Smooth muscle cell (in vitro differentiated cells): Measurements from ENCODE around the gene PISD. TPM values are rescaled to one million over a fixed set of nuclear protein-coding genes. Genes with fewer than 3 reads are reported as not detected.
A peak's percentile ranks its signal among the peaks of the same experiment; 100 is the strongest.

ENCODE experiments used
- DNase-seq: peaks from one replicate; lab custom pipeline; 2025; ENCODE audit not compliant: unreplicated experiment; lab: John Stamatoyannopoulos, UW
- H2AFZ ChIP-seq: fragments of 200-600 bp; sonication (generic); 2 replicates; pipeline ENCODE4 v1.6.0; 2016; ENCODE audit warnings: antibody characterized with exemption, low read depth, mild to moderate bottlenecking
- H3F3A ChIP-seq: fragments of 200-600 bp; sonication (generic); 2 replicates; pipeline ENCODE4 v1.6.0; 2017; ENCODE audit warnings: antibody characterized with exemption, low read depth
- H3K27ac ChIP-seq: fragments of 200-600 bp; sonication (generic); 2 replicates; pipeline ENCODE4 v1.5.1; 2016; ENCODE audit warnings: low read depth, mild to moderate bottlenecking
- H3K27me3 ChIP-seq: fragments of 200-600 bp; sonication (generic); 2 replicates; pipeline ENCODE4 v1.6.1; 2016; ENCODE audit warnings: low read depth, mild to moderate bottlenecking
- H3K36me3 ChIP-seq: fragments of 200-600 bp; sonication (generic); 2 replicates; pipeline ENCODE4 v1.5.1; 2016; ENCODE audit warnings: low read depth
- H3K4me1 ChIP-seq: fragments of 200-600 bp; sonication (generic); 2 replicates; pipeline ENCODE4 v1.5.1; 2016; ENCODE audit warnings: low read depth
- H3K4me2 ChIP-seq: fragments of 200-600 bp; sonication (generic); 2 replicates; pipeline ENCODE4 v1.6.0; 2016; ENCODE audit warnings: mild to moderate bottlenecking
- H3K4me3 ChIP-seq: fragments of 200-600 bp; sonication (generic); 2 replicates; pipeline ENCODE4 v1.5.1; 2016; ENCODE audit warnings: mild to moderate bottlenecking
- H3K79me2 ChIP-seq: fragments of 200-600 bp; sonication (generic); 2 replicates; pipeline ENCODE4 v1.6.0; 2016; ENCODE audit warnings: low read depth, mild to moderate bottlenecking
- H3K9ac ChIP-seq: fragments of 200-600 bp; sonication (generic); 2 replicates; pipeline ENCODE4 v1.6.0; 2016; ENCODE audit warnings: low read depth
- H3K9me3 ChIP-seq: fragments of 200-600 bp; sonication (generic); replicated peaks from 2 replicates; pipeline ENCODE4 v1.5.1; 2016; ENCODE audit warnings: low read depth
- H4K20me1 ChIP-seq: fragments of 200-600 bp; sonication (generic); 2 replicates; pipeline ENCODE4 v1.6.0; 2016; ENCODE audit warnings: low read depth
- WGBS: methylation state at CpG from one replicate; pipeline ENCODE4 v1.1.7; 2016; ENCODE audit warnings: low lambda C conversion rate; 5-methylcytosine and 5-hydroxymethylcytosine counted together
- polyA plus RNA-seq: library from polyadenylated mRNA; unstranded; fragments of >200 nt; fragmentation: Nextera tagmentation; extraction: Ambion mirVana; gene quantifications from 2 replicates; pipeline ENCODE4 v1.2.1, GENCODE V29; 2016
- total RNA-seq: library from RNA; depleted of rRNA; stranded (reverse); fragments of >200 nt; gene quantifications from 2 replicates; pipeline ENCODE4 v1.2.3, GENCODE V29; 2014
- TF ChIP-seq, protein P1 (sequence below): fragments of 200-600 bp; sonication (generic); IDR thresholded peaks from 2 replicates; pipeline ENCODE4 v1.5.1; 2017; ENCODE audit warnings: borderline replicate concordance, mild to moderate bottlenecking, antibody characterized with exemption; ENCODE audit not compliant: insufficient read depth, poor library complexity, severe bottlenecking

PISD gene
- total and polyA plus RNA-seq, 2 experiments from 2014 or later, result 15.3 to 31.6 TPM

DNA sequence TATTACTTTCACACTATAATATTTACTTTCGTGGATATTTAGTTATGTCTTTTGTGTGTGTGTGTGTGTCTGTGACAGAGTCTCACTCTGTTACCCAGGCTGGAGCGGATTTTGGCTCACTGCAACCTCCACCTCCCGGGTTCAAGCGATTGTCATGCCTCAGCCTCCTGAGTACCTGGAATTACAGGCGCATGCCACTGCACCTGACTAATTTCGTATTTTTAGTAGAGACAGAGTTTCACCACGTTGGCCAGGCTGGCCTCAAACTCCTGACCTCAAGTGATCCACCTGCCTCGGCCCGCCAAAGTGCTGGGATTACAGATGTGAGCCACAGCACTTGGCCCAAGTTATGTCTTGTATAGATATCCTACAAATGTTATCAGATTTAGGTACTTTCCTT, 9.9 kb downstream of the PISD start:
- WGBS, result 87% methylated on average over 9 of the region's 9 CpGs

DNA sequence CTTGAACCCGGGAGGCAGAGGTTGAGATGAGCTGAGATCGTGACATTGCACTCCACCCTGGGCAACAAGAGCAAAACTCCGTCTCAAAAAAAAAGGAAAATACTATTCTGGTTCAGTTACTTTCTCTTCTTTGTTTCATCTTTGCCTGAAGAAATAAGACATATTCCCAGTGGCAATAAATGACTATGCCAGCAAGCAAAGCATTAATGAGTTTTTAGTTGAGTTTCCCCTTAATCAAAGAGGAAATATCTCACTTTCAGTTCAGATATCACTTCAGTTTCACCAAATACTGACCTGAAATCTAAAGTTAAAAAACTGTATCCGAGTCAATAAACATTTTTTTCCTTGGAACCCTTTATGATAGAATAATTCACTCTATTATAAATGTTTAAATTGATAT, 10.4 kb downstream of the PISD start:
- Histone ChIP-seq H3K27me3 (no peaks in the 10 kb centered on the region), H3K9ac (no peak overlapping the region), H3F3A (peaks cover 6% of the 10 kb centered on the region), H2AFZ (no peak overlapping the region), H3K79me2 (peaks cover 58% of the 10 kb centered on the region), H3K4me3 (no peak overlapping the region), H3K4me1 (no peaks in the 10 kb centered on the region), H4K20me1 (peaks cover 58% of the 10 kb centered on the region), H3K36me3 (no peaks in the 10 kb centered on the region), H3K4me2 (no peak overlapping the region), H3K27ac (no peak overlapping the region), H3K9me3 (no peaks in the 10 kb centered on the region)
- TF ChIP-seq, protein P1, sequence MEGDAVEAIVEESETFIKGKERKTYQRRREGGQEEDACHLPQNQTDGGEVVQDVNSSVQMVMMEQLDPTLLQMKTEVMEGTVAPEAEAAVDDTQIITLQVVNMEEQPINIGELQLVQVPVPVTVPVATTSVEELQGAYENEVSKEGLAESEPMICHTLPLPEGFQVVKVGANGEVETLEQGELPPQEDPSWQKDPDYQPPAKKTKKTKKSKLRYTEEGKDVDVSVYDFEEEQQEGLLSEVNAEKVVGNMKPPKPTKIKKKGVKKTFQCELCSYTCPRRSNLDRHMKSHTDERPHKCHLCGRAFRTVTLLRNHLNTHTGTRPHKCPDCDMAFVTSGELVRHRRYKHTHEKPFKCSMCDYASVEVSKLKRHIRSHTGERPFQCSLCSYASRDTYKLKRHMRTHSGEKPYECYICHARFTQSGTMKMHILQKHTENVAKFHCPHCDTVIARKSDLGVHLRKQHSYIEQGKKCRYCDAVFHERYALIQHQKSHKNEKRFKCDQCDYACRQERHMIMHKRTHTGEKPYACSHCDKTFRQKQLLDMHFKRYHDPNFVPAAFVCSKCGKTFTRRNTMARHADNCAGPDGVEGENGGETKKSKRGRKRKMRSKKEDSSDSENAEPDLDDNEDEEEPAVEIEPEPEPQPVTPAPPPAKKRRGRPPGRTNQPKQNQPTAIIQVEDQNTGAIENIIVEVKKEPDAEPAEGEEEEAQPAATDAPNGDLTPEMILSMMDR, result no peak
- no peak for DNase-seq
- 96% methylated on average over 4 of the region's 4 CpGs for WGBS

More for the DNA sequence above, 9.9 kb downstream of the PISD start:
- Histone ChIP-seq H3K79me2 (peaks cover 62% of the 10 kb centered on the region), H3K27me3 (no peaks in the 10 kb centered on the region), H3K27ac (no peak overlapping the region), H3K9me3 (no peaks in the 10 kb centered on the region), H3K4me1 (no peaks in the 10 kb centered on the region), H2AFZ (no peak overlapping the region), H3K36me3 (no peaks in the 10 kb centered on the region), H3K4me3 (no peak overlapping the region), H3K9ac (no peak overlapping the region), H3K4me2 (no peak overlapping the region), H4K20me1 (peaks cover 53% of the 10 kb centered on the region), H3F3A (peaks cover 2% of the 10 kb centered on the region)
- TF ChIP-seq, protein P1, result no peak
- DNase-seq, result no peak

DNA sequence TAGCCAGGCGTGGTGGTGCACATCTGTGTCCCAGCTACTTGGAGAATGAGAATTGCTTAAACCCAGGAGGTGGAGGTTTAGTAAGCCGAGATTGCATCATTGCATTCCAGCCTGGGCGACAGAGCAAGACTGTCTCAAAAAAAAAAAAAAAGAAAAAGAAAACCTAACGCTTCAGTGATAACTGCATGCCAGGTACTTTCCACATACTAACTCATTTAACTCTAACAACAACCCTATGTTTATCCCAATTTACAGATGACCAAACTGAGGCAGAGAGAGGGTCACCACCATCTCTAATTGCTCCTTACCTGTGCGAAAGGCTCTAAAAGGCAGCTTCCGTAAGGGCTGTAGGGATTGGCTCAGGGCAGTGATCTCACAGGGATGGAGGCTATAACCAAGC, 11.6 kb downstream of the PISD start:
- Histone ChIP-seq H3K36me3 (no peaks in the 10 kb centered on the region), H4K20me1 (peaks cover 52% of the 10 kb centered on the region), H3K4me1 (no peaks in the 10 kb centered on the region), H3K27me3 (no peaks in the 10 kb centered on the region), H3K4me3 (no peak overlapping the region), H3K9ac (no peak overlapping the region), H3K4me2 (peak overlapping the region; percentile 35), H3F3A (peaks cover 6% of the 10 kb centered on the region), H3K27ac (peak overlapping the region; percentile 46), H3K79me2 (peaks cover 45% of the 10 kb centered on the region), H2AFZ (no peak overlapping the region), H3K9me3 (no peaks in the 10 kb centered on the region)
- TF ChIP-seq, protein P1, result no peak
- DNase-seq, result no peak
- WGBS, result 65% methylated on average over 6 of the region's 6 CpGs

DNA sequence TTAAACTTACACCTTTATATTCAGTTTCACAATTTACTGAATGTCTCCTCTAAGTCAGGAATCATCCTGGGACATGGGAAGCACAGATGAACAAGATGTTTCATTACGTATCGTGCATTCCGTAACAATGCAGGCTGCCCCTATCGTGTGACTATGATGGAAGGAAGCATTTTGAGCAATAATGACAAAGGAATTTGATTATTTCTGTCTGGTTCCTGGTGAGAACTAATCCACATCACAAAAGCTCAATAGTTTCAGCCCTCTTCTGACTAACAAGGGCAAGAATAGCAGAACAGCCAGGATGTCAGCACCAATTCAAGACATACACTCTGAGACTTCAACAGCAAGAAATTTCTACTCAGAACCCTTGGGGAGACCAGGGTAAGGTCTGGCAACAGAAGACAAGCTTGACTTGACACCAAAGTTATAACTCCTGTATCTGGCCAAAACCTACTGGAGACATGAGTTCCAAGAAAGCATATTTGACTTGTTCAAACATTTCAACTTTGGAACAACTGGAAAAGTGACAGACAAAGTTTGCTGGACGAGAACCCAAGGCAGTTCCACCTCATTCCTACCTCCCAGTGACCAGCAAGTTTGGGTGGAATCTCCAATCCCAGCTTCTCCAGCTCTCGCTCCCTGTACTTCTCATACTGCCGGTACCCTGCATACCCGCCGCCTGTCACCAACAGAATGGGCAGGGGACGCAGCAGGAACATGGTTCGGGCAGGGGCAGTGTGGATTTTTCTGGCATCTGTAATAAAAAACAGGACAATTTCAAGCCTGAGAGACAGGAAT, 14.3 kb downstream of the PISD start:
- 93% methylated on average over 11 of the region's 11 CpGs for WGBS
- no peaks in the 10 kb centered on the region for H3K4me1 ChIP-seq
- peaks cover 6% of the 10 kb centered on the region for H3F3A ChIP-seq
- H3K79me2 ChIP-seq, result peaks cover 23% of the 10 kb centered on the region
- no peaks in the 10 kb centered on the region for H3K36me3 ChIP-seq
- H3K9me3 ChIP-seq, result no peaks in the 10 kb centered on the region
- H3K27me3 ChIP-seq, result no peaks in the 10 kb centered on the region
- H3K4me2 ChIP-seq, result no peak overlapping the region
- TF ChIP-seq, protein P1, result no peak
- peaks cover 59% of the 10 kb centered on the region for H4K20me1 ChIP-seq
- H3K27ac ChIP-seq, result peak overlapping the region; percentile 82
- DNase-seq, result no peak
- no peak overlapping the region for H2AFZ ChIP-seq
- H3K4me3 ChIP-seq, result no peak overlapping the region
- H3K9ac ChIP-seq, result no peak overlapping the region
